ENCODE data around the gene RPL14.

- no peak for TF ChIP-seq CHD2 (IDR thresholded peaks at IDR 0.05; ENCODE audit: low read depth, low read length)
- no peak for TF ChIP-seq POLR2G (IDR thresholded peaks at IDR 0.05; ENCODE audit: low read depth, low read length)
- no peak for TF ChIP-seq ZBTB33 (CRISPR knock-in tag; IDR thresholded peaks at IDR 0.05)
- TF ChIP-seq ZBTB44 (CRISPR knock-in tag; IDR thresholded peaks at IDR 0.05), result no peak
- TF ChIP-seq CHD4 (IDR thresholded peaks at IDR 0.05; ENCODE audit: borderline replicate concordance, low read length), result no peak
Observed at GRCh38 chr3:40407611-40408010, 49.5 kb upstream of the RPL14 start.
